GM12878 (cell line): Measurements from ENCODE around the gene TARBP2. TPM values are rescaled to one million over a fixed set of nuclear protein-coding genes. Genes with fewer than 3 reads are reported as not detected.

Experiments
- CREB1 ChIP-seq: IDR thresholded peaks from 2 replicates; pipeline ENCODE4 v1.6.1; 2012; ENCODE audit warnings: low read depth, mild to moderate bottlenecking, inconsistent platforms
- EGR1 ChIP-seq, 2 experiments: IDR thresholded peaks; 1 replicate in 1 of 2; 2 replicates in 1 of 2; pipeline ENCODE4 v1.6.1; 2011 to 2012; ENCODE audit warnings: low read depth in 2 of 2, low read length in 2 of 2, borderline replicate concordance in 1 of 2, mild to moderate bottlenecking in 1 of 2, moderate library complexity in 1 of 2
- FOS ChIP-seq: IDR thresholded peaks from 3 replicates; pipeline ENCODE4 v1.6.1; 2011; ENCODE audit warnings: borderline replicate concordance; ENCODE audit not compliant: insufficient read length; ENCODE audit errors: extremely low read depth
- HDGF ChIP-seq: fragments of 450-650 bp; IDR thresholded peaks from 2 replicates; pipeline ENCODE4 v1.6.1; 2016; ENCODE audit warnings: antibody characterized with exemption
- HSF1 ChIP-seq: fragments of 150-350 bp; IDR thresholded peaks from 2 replicates; pipeline ENCODE4 v1.6.1; 2014; ENCODE audit warnings: mild to moderate bottlenecking, low read depth, low read length
- KAT2A ChIP-seq: conservative IDR thresholded peaks from 2 replicates; pipeline ENCODE4 v1.6.1; 2011; ENCODE audit warnings: low read depth, low read length; ENCODE audit not compliant: control insufficient read depth
- LARP7 ChIP-seq: fragments of 450-650 bp; IDR thresholded peaks from 2 replicates; pipeline ENCODE4 v1.6.1; 2017; ENCODE audit warnings: mild to moderate bottlenecking
- MEF2A ChIP-seq: IDR thresholded peaks from 2 replicates; pipeline ENCODE4 v1.6.1; 2011; ENCODE audit warnings: low read depth, mild to moderate bottlenecking, low read length, moderate library complexity; ENCODE audit not compliant: insufficient read depth
- MEF2B ChIP-seq: fragments of 450-650 bp; IDR thresholded peaks from 2 replicates; pipeline ENCODE4 v1.6.1; 2018; ENCODE audit warnings: mild to moderate bottlenecking, moderate library complexity; ENCODE audit not compliant: partially characterized antibody, poor library complexity, severe bottlenecking
- MYB ChIP-seq: fragments of 150-350 bp; IDR thresholded peaks from 2 replicates; pipeline ENCODE4 v1.6.1; 2014; ENCODE audit warnings: mild to moderate bottlenecking, low read depth, low read length, borderline replicate concordance
- MYC ChIP-seq: IDR thresholded peaks from 2 replicates; pipeline ENCODE4 v1.6.1; 2011; ENCODE audit warnings: mild to moderate bottlenecking, low read length, moderate library complexity, inconsistent platforms; ENCODE audit not compliant: insufficient read depth, insufficient replicate concordance, insufficient read length, severe bottlenecking
- NFYB ChIP-seq: IDR thresholded peaks from 2 replicates; pipeline ENCODE4 v1.6.1; 2011; ENCODE audit warnings: low read depth, mild to moderate bottlenecking, low read length, improper control_type of control experiment, moderate library complexity; ENCODE audit not compliant: insufficient read depth
- NR2C2 ChIP-seq: IDR thresholded peaks from 2 replicates; pipeline ENCODE4 v1.6.1; 2011; ENCODE audit warnings: borderline replicate concordance, low read depth; ENCODE audit not compliant: control insufficient read depth, insufficient read length
- POLR2AphosphoS5 ChIP-seq: IDR thresholded peaks from 2 replicates; pipeline ENCODE4 v1.6.1; 2011; ENCODE audit warnings: mild to moderate bottlenecking, low read length, inconsistent platforms
- RAD21 ChIP-seq: IDR thresholded peaks from 2 replicates; pipeline ENCODE4 v1.6.1; 2011; ENCODE audit warnings: mild to moderate bottlenecking, low read depth, low read length, moderate library complexity; ENCODE audit not compliant: insufficient read depth
- SMAD1 ChIP-seq: fragments of 450-650 bp; IDR thresholded peaks from 2 replicates; pipeline ENCODE4 v1.6.1; 2018; ENCODE audit warnings: mild to moderate bottlenecking, low read depth; ENCODE audit not compliant: partially characterized antibody
- SMC3 ChIP-seq: IDR thresholded peaks from 2 replicates; pipeline ENCODE4 v1.6.1; 2011; ENCODE audit warnings: low read length, improper control_type of control experiment, borderline replicate concordance
- SREBF2 ChIP-seq: IDR thresholded peaks from 2 replicates; pipeline ENCODE4 v1.6.1; 2012; ENCODE audit warnings: mild to moderate bottlenecking, low read length
- TCF12 ChIP-seq: IDR thresholded peaks from 2 replicates; pipeline ENCODE4 v1.6.1; 2011; ENCODE audit warnings: low read depth, mild to moderate bottlenecking, low read length
- YBX1 ChIP-seq: fragments of 450-650 bp; IDR thresholded peaks from 2 replicates; pipeline ENCODE4 v1.6.1; 2016; ENCODE audit warnings: antibody characterized with exemption
- polyA plus RNA-seq, 11 experiments: library from polyadenylated mRNA; depleted of rRNA in 4 of 11; unstranded in 6 of 11; stranded (reverse) in 5 of 11; fragments of >200 nt; fragmentation: Nextera tagmentation in 4 of 11; fragmentation: Illumina TruSeq in 1 of 11; extraction: Ambion mirVana in 4 of 11; extraction: Trizol in 1 of 11; gene quantifications; 1 replicate in 1 of 11; 2 replicates in 10 of 11; pipeline versions ENCODE4 v1.2.1 to v1.2.3, GENCODE V29; 2011 to 2016; ENCODE audit warnings: inconsistent platforms in 2 of 11, missing spikeins in 2 of 11, low read depth in 1 of 11
- total RNA-seq, 4 experiments: library from RNA; depleted of rRNA in 3 of 4; stranded (reverse); fragments of >200 nt in 3 of 4; fragmentation: Illumina TruSeq in 1 of 4; extraction: Trizol in 1 of 4; gene quantifications; 2 replicates each; pipeline versions ENCODE4 v1.2.1 to v1.2.3, GENCODE V29; 2013 to 2021
- TF ChIP-seq, protein P1 (sequence below): fragments of 450-650 bp; IDR thresholded peaks from 2 replicates; pipeline ENCODE4 v1.6.1; 2017; ENCODE audit warnings: mild to moderate bottlenecking, moderate library complexity
- TF ChIP-seq, protein P2 (sequence below): fragments of 450-650 bp; IDR thresholded peaks from 2 replicates; pipeline ENCODE4 v1.6.1; 2018; ENCODE audit warnings: borderline replicate concordance, mild to moderate bottlenecking; ENCODE audit not compliant: partially characterized antibody

The TARBP2 gene
- total and polyA plus RNA-seq, 10 of the 15 experiments (the other 5 are each of a cell fraction or from before 2014, with no cell fraction given), result 5.5 to 60.1 (median 36.8) TPM

GRCh38 chr12:53492830-53493609 lies 8.1 kb upstream of the TARBP2 start (continued):
- TF ChIP-seq POLR2AphosphoS5 (peak; percentile 45; the same call in 1 of the 2 replicates), EGR1 (IDR thresholded peaks at IDR 0.05; ENCODE audit: borderline replicate concordance in 1 of 2, low read depth in 2 of 2, low read length in 2 of 2) (no peak), MYB (no peak), MYC (no peak), TCF12 (0 out of 2 replicates have a peak, but pooled peaks have one; percentile 18), MEF2A (peak; percentile 83), NR2C2 (no peak), HSF1 (no peak), SREBF2 (no peak), HDGF (peak; percentile 71), SMAD1 (peak; percentile 62), NFYB (no peak), MEF2B (peak; percentile 60), YBX1 (no peak), CREB1 (peak; percentile 63), SMC3 (no peak), RAD21 (no peak), FOS (no peak), KAT2A (no peak), LARP7 (no peak)
- TF ChIP-seq, protein P1, sequence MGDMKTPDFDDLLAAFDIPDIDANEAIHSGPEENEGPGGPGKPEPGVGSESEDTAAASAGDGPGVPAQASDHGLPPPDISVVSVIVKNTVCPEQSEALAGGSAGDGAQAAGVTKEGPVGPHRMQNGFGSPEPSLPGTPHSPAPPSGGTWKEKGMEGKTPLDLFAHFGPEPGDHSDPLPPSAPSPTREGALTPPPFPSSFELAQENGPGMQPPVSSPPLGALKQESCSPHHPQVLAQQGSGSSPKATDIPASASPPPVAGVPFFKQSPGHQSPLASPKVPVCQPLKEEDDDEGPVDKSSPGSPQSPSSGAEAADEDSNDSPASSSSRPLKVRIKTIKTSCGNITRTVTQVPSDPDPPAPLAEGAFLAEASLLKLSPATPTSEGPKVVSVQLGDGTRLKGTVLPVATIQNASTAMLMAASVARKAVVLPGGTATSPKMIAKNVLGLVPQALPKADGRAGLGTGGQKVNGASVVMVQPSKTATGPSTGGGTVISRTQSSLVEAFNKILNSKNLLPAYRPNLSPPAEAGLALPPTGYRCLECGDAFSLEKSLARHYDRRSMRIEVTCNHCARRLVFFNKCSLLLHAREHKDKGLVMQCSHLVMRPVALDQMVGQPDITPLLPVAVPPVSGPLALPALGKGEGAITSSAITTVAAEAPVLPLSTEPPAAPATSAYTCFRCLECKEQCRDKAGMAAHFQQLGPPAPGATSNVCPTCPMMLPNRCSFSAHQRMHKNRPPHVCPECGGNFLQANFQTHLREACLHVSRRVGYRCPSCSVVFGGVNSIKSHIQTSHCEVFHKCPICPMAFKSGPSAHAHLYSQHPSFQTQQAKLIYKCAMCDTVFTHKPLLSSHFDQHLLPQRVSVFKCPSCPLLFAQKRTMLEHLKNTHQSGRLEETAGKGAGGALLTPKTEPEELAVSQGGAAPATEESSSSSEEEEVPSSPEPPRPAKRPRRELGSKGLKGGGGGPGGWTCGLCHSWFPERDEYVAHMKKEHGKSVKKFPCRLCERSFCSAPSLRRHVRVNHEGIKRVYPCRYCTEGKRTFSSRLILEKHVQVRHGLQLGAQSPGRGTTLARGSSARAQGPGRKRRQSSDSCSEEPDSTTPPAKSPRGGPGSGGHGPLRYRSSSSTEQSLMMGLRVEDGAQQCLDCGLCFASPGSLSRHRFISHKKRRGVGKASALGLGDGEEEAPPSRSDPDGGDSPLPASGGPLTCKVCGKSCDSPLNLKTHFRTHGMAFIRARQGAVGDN, result no peak
- TF ChIP-seq, protein P2, sequence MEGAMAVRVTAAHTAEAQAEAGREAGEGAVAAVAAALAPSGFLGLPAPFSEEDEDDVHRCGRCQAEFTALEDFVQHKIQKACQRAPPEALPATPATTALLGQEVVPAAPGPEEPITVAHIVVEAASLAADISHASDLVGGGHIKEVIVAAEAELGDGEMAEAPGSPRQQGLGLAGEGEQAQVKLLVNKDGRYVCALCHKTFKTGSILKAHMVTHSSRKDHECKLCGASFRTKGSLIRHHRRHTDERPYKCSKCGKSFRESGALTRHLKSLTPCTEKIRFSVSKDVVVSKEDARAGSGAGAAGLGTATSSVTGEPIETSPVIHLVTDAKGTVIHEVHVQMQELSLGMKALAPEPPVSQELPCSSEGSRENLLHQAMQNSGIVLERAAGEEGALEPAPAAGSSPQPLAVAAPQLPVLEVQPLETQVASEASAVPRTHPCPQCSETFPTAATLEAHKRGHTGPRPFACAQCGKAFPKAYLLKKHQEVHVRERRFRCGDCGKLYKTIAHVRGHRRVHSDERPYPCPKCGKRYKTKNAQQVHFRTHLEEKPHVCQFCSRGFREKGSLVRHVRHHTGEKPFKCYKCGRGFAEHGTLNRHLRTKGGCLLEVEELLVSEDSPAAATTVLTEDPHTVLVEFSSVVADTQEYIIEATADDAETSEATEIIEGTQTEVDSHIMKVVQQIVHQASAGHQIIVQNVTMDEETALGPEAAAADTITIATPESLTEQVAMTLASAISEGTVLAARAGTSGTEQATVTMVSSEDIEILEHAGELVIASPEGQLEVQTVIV, result no peak
